ENCODE results near the gene PRSS57.

PRSS57 gene

DNA sequence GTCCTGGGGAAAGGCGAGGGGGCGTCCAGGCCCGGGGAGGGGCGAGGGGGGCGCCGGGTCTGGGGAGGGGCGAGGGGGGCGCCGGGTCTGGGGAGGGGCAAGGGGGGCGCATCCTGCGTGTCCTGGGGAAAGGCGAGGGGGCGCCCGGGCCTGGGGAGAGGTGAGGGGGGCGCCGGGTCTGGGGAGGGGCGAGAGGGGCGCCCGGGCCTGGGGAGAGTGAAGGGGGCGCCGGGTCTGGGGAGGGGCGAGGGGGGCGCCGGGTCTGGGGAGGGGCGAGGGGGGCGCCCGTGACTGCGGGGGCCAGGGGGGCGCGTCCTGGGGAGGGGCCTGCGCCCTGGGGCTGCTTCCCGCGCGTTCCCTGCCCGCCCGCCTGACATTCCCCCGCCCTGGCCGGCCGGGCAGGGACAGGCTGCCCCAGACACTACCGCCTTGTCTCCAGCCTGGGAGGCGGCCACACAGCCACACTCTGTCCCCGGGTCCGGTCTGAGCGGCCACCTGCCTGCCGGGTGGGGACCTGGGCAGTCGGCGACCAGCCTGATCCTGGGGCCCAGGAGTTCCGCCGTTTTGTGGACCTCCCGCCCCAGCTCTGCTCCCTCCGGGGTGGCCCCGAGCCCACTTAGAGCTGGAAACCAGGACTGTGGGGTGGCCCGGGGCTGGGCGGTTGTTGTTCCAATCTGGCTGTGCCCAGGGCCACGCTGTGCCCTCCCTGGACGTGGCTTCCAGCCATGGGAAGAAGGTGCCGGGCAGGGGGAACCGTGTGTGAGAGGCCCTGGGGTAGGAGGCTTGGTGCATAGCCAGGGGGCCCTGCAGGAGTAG, 25.3 kb upstream of the PRSS57 start:
- H3K27ac ChIP-seq, result no peak overlapping the region
- TF ChIP-seq, protein P1, sequence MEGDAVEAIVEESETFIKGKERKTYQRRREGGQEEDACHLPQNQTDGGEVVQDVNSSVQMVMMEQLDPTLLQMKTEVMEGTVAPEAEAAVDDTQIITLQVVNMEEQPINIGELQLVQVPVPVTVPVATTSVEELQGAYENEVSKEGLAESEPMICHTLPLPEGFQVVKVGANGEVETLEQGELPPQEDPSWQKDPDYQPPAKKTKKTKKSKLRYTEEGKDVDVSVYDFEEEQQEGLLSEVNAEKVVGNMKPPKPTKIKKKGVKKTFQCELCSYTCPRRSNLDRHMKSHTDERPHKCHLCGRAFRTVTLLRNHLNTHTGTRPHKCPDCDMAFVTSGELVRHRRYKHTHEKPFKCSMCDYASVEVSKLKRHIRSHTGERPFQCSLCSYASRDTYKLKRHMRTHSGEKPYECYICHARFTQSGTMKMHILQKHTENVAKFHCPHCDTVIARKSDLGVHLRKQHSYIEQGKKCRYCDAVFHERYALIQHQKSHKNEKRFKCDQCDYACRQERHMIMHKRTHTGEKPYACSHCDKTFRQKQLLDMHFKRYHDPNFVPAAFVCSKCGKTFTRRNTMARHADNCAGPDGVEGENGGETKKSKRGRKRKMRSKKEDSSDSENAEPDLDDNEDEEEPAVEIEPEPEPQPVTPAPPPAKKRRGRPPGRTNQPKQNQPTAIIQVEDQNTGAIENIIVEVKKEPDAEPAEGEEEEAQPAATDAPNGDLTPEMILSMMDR (conservative IDR thresholded peaks at IDR 0.05), result no peak

DNA sequence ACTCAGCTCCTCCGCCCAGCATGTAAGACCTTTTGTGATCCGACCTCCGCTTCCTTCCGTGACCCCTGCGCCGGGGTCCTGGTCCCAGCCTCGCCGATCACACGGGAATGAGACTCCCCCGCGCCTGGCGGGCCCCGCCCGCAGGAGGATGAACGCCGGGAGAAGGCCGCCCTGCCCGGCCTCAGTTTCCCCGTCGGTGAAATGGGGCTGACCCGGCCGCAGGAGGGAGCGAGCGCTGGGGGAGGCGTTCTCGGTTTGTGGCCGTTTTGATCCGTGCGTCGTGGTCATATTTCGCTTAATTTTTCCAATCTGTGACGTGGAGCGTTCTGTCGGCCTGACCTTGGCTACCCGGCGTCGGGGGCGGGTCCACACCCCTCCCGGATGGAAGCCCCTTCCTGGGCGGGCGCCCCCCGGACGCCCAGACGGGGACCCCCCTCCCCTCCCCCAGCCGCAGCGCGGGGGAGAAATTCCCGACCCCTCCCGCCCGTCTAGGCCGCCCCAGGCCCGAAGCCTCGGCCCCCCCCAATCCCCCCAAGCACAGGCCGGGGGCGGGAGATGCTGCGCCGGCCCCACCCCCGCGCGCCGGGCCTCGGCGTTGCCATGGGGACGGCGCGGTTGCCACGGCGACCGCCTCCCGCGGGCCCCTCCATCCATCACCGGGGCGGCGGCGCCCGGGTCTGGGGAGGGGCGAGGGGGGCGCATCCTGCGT, 24.5 kb upstream of the PRSS57 start:
- H3K27ac ChIP-seq, result no peak overlapping the region
- TF ChIP-seq, protein P1 (conservative IDR thresholded peaks at IDR 0.05), result no peak

DNA sequence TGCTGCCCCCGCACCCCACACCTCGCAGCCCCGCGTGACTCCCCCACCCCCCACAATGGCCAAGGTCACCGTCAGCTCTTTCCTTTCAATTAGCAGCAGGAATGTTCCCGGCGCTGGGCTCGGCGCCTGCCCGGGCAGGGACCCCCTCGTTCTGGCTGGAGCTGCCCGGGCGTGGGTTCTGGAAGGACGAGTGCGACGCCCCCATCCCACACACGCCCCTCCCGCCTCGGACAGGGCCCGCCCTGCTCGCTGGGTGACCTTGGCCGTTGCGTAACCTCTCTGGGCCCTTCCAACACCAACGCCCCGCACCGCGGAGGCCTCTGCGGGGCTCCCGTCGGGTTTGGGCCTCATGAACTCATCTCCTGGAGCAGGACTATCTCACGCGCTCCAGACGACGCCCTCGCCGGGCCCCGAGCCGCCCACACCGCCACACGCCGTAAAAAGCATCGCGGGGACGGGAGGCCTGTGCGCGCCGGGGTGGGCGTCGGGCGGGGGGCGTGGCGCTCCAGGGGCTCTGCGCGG, 23.8 kb upstream of the PRSS57 start:
- H3K27ac ChIP-seq, result no peak overlapping the region
- TF ChIP-seq, protein P1 (conservative IDR thresholded peaks at IDR 0.05), result no peak

DNA sequence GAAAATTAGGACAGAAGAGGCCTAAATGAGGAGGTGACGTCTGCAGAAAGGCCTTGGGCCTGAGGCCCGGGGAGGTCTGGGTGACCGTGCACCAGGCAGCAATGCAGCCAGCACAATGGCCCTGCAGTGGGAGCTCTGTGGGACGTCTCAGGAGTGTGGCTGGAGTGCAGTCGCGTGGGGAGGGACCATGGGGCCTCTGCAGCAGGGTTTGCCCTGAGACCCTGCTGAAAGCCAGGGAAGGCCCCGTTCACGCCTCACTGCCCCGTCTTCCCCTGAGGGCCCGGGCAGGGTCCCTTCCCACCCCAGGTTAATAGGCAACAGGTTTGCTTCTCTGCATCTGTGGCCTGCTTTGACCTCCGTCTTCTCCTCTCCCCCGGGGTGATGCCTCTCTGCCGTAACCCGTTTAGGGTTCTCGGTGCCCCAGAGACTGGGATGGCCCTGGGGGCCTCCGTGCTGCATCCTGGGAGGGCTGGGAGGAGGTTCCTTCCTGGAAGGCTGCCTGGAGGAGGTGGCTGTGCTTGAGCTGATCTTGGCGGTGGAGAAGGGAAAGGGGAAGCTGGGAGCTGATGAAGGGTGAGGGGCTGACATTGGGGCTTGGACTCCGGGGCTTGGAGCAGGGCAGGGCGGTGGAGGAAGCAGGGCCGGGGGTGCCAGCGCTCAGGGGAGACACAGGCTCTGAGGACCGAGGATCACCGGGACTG, 23.1 kb upstream of the PRSS57 start:
- H3K27ac ChIP-seq, result no peak overlapping the region
- TF ChIP-seq, protein P1 (conservative IDR thresholded peaks at IDR 0.05), result no peak

DNA sequence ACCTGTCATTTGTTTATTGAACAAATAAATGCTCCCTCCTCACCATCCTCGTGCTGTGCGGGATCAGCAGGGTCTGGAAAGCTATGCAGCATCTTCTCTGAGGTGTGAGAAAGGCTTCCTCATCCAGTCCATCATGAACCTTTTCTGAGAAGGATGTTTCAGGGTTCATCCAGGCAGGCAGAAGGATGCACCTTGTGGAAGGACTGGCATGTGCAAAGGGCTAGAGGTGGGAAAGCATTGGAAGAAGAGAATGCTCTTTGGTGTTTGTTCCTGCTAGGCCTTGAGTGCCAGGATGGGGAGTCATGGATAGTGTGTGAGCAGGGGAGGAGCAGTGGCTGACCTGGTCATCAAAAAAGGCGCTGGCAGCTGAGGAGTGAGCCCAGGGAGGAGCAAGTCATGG, 20.1 kb upstream of the PRSS57 start:
- TF ChIP-seq, protein P1 (conservative IDR thresholded peaks at IDR 0.05), result no peak
- H3K27ac ChIP-seq, result no peak overlapping the region

DNA sequence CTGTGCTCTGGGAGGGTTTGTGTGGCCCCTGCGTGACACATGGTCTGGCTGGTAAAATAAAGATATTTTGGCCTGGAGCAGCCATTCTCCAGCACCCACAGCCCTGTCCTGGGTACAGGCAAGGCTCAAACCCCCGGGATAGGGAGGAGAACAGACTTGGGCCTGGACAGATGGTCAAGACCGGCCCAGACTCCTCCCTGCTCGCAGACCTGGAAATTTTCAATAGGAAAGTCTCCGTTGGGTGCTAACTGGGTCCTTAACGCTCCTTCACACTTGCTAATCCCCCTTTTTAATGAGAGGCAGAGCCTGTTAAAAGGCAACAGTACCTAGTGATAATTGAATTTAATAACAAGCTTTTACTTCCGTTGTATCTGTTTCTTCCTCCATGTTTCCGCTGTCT, 16.0 kb upstream of the PRSS57 start:
- H3K27ac ChIP-seq, result no peak overlapping the region
- TF ChIP-seq, protein P1 (conservative IDR thresholded peaks at IDR 0.05), result no peak

DNA sequence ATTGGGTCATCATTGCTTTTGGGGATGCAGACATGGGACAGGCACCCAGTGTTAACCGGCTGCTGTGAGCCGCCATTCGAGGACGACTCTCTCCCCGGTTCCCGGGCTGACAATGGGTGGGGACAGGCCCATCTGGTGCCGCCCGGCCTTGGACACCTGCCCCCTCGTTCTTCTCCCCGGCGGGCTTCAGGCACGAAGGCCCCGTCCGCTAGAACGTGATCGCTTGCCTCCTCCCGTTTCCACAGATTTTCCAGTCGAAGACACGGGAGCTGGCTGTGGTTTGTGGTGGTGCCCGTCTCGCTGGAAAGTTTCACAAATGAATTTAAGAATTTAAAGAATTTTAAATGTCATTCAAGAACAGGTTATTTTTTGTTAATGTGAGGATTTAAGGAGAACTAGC, 15.5 kb upstream of the PRSS57 start:
- H3K27ac ChIP-seq, result no peak overlapping the region
- TF ChIP-seq, protein P1 (conservative IDR thresholded peaks at IDR 0.05), result no peak
